Activated CD4-positive, alpha-beta T cell treated with anti-CD3 and anti-CD28 coated beads, Interleukin-2, amount 10 ng/mL, durations not matched to agents 7 days and 5 days (primary cell): ENCODE results near the gene CASP10. TPM values are rescaled to one million over a fixed set of nuclear protein-coding genes. Genes with fewer than 3 reads are reported as not detected.
"Not testable (repeated sequence)": the region's sequence is repeated elsewhere in the genome, so short reads cannot be mapped to it uniquely, and the experiment has no call there.

Experiments
- CTCF ChIA-PET: fragments of 350-600 bp; sonication (Branson Sonifier 250); formaldehyde crosslinking; loops from one replicate; lab custom pipeline; 2021; ENCODE audit warnings: antibody characterized with exemption; lab: Charles Lee
- POLR2A ChIA-PET: fragments of 350-600 bp; sonication (Branson Sonifier 250); formaldehyde crosslinking; loops from one replicate; lab custom pipeline; 2021; ENCODE audit warnings: antibody characterized with exemption; lab: Charles Lee
- DNase-seq: peaks from one replicate; pipeline ENCODE4 v3.0.0-alpha.2; 2020
- H3K27ac Mint-ChIP-seq: one replicate; pipeline ENCODE4 v1.8.0; 2021; ENCODE audit warnings: mild to moderate bottlenecking, moderate library complexity, mixed read lengths
- H3K27me3 Mint-ChIP-seq: one replicate; pipeline ENCODE4 v1.8.0; 2021; ENCODE audit warnings: mixed read lengths
- H3K36me3 Mint-ChIP-seq: one replicate; pipeline ENCODE4 v1.8.0; 2021; ENCODE audit warnings: low read depth, mixed read lengths
- H3K4me1 Mint-ChIP-seq: one replicate; pipeline ENCODE4 v1.8.0; 2021; ENCODE audit warnings: mixed read lengths
- H3K4me3 Mint-ChIP-seq: one replicate; pipeline ENCODE4 v1.8.0; 2021; ENCODE audit warnings: mild to moderate bottlenecking, moderate library complexity, mixed read lengths
- H3K9me3 Mint-ChIP-seq: one replicate; pipeline ENCODE4 v1.8.0; 2021; ENCODE audit warnings: mixed read lengths
- total RNA-seq, 2 experiments: library from RNA; stranded (reverse); gene quantifications; one replicate each; pipeline ENCODE4 v1.2.3, GENCODE V29; 2021

CASP10 gene
- total RNA-seq, 2 experiments from 2014 or later, result 45.0 to 49.6 TPM

DNA sequence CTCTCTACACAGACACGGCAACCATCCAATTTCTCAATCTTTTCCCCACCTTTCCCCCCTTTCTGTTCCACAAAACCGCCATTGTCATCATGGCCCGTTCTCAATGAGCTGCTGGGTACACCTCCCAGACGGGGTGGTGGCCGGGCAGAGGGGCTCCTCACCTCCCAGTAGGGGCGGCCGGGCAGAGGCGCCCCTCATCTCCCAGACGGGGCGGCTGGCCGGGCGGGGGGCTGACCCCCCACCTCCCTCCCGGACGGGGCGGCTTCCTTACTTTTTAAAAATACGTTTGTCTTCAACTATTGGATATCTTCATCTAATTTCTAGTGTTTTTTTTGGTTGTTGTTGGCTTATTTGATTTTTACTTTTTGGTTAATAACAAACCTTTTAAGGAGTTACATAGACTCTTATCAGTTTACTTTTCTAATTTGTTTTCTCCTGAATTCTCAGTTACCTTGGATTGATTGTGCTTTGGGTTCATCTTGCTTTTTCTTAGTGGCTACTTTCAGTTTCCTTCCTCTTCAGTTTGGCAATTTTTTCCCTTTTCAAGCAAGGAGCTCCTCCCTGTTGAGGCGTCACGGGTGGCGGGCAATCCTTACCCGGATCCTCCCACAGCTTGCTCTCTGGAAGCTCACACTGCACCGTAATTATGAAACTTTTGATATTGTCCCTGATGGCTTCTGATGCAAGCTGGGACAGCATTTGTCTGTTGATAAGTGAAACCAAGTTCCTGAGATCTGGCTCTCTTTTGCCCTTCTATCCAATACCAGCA is 56.4 kb downstream of the CASP10 start:
- H3K9me3 Mint-ChIP-seq, POLR2A ChIA-PET, H3K4me3 Mint-ChIP-seq, H3K27me3 Mint-ChIP-seq, DNase-seq: not testable (repeated sequence)
- Mint-ChIP-seq H3K27ac (peak overlapping the region; percentile 82), H3K4me1 (peaks cover 44% of the 10 kb centered on the region), H3K36me3 (peaks cover 71% of the 10 kb centered on the region)
- CTCF ChIA-PET, result interaction anchor here (1.1 kb wide), 1 partner anchor 44 kb away, joined by 3 read pairs; no protein-coding TSS in a partner anchor

DNA sequence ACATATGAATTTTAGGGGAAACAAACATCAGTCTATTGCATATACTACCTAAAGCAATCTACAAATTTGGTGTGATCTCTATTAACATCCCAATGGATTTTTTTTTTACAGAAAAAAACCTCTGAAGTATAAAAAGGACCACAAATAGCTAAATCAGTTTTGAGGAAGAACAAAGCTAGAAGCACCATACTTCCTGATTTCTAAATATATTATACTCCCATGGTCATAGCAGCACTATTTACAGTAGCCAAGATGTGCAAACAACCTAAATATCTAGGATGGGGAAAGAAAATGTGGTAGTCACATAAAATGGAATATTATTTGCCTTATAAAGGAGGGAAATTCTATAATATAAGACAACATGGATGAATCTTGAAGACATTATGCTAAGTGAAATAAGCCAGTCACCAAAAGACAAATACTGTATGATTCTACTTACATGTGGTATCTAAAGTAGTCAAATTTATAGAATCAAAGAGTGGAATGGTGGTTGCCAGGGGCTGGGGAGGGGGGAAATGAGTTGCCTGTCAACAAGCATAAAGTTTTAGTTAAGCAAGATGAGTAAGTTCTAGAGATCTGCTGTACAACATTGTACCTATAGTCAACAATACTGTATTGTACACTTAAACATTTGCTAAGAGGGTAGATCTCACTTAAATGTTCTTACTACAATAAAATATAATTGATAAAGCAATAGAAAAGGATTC is 59.8 kb downstream of the CASP10 start:
- H3K27me3 Mint-ChIP-seq, result no peaks in the 10 kb centered on the region
- no peak overlapping the region for H3K27ac Mint-ChIP-seq
- H3K36me3 Mint-ChIP-seq, result peaks cover 69% of the 10 kb centered on the region
- no peak overlapping the region for H3K4me3 Mint-ChIP-seq
- H3K9me3 Mint-ChIP-seq, result peaks cover 6% of the 10 kb centered on the region
- ChIA-PET CTCF (interaction anchor here (1.0 to 2.4 kb wide), 3 partner anchors 10 to 21 kb away, joined by 3 to 8 read pairs (median 5); partner anchors contain the start of gene CASP8), POLR2A (no interaction called here)
- no peak for DNase-seq
- peaks cover 40% of the 10 kb centered on the region for H3K4me1 Mint-ChIP-seq

DNA sequence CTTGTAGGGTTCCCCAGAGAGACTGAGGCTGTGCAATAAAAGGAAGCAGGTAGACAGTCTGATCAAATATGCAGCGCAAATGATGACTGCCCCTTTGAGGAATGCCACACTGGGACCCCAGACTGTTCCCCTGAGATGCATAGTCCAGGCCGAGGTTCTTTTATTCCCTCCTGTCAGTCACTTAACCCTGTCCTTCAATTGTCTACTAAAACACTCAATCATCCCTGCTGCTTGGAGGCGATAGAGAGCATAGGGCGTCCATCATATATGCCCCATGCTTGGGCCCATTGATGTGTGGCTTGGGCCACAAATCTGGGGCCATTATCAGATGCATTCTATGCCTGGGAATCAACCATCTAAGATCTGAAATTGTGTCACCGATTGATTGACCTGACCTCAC is 61.9 kb downstream of the CASP10 start:
- DNase-seq, result no peak
- peaks cover 72% of the 10 kb centered on the region for H3K36me3 Mint-ChIP-seq
- POLR2A ChIA-PET, result no interaction called here
- H3K4me3 Mint-ChIP-seq, result no peak overlapping the region
- H3K27me3 Mint-ChIP-seq, result no peaks in the 10 kb centered on the region
- peaks cover 8% of the 10 kb centered on the region for H3K9me3 Mint-ChIP-seq
- H3K27ac Mint-ChIP-seq, result peak overlapping the region; percentile 28
- CTCF ChIA-PET, result interaction anchor here (0.7 to 0.8 kb wide), 2 partner anchors 8 to 66 kb away, joined by 3 to 4 read pairs; no protein-coding TSS in a partner anchor
- H3K4me1 Mint-ChIP-seq, result peaks cover 44% of the 10 kb centered on the region

DNA sequence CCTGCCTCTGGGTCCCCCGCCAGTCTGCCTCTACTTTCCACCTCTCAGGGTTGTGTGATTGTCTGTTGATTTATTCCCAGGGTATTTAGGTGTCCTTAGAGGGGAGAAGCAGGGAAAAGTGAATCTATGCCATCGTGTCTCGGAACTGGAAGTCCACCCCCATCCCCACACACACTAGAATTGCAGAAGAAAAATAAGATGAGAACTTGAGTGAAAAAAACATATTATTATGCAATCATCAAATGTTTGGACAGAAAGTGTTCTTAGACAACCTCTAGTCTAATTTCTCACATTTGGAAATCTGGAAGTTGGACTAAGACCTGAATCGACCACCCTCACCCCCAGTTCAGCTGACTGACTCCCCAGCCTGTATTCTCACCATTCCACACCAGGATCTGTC is 63.3 kb downstream of the CASP10 start:
- peaks cover 71% of the 10 kb centered on the region for H3K36me3 Mint-ChIP-seq

DNA sequence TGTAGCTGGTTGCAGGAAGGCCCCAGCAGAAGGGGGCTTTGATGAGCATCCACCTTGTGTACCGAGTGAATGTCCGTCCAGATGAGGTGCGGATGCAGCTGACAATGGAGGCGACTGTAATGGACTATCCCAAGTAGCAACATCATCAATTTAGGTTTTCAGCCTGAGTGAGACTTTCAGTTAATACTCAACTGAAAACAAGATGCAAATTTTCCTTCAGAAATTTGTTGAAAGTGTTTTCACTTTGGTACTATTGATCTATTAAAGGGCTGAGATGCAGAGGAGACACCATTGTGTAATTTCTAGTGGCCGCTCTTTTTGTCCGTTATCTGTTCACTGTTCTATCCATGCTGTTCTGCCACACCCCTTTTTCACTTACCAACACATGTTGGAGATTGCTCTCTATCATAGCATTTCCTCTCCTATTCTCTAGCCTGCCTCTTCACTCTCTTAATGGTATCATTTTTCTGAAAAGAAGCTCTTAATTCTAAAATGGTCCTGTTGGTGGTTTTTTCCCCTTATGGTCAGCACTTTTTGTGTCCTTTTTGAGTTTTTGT is 65.4 kb downstream of the CASP10 start:
- Mint-ChIP-seq H3K4me1 (peaks cover 67% of the 10 kb centered on the region), H3K27me3 (no peaks in the 10 kb centered on the region), H3K4me3 (no peak overlapping the region), H3K36me3 (peaks cover 68% of the 10 kb centered on the region), H3K9me3 (peaks cover 16% of the 10 kb centered on the region), H3K27ac (no peak overlapping the region)
- POLR2A ChIA-PET, result no interaction called here
- no peak for DNase-seq
- CTCF ChIA-PET, result interaction anchor here (1.9 kb wide), 1 partner anchor 16 kb away, joined by 8 read pairs; no protein-coding TSS in a partner anchor

More for the DNA sequence above, 63.3 kb downstream of the CASP10 start:
- ChIA-PET POLR2A (no interaction called here), CTCF (interaction anchor here (0.6 to 1.0 kb wide), 2 partner anchors 14 to 319 kb away, joined by 6 to 7 read pairs; no protein-coding TSS in a partner anchor)
- H3K27me3 Mint-ChIP-seq, result no peaks in the 10 kb centered on the region
- H3K4me3 Mint-ChIP-seq, result no peak overlapping the region
- H3K27ac Mint-ChIP-seq, result no peak overlapping the region
- H3K9me3 Mint-ChIP-seq, result peaks cover 17% of the 10 kb centered on the region
- H3K4me1 Mint-ChIP-seq, result peaks cover 51% of the 10 kb centered on the region
- DNase-seq, result no peak

DNA sequence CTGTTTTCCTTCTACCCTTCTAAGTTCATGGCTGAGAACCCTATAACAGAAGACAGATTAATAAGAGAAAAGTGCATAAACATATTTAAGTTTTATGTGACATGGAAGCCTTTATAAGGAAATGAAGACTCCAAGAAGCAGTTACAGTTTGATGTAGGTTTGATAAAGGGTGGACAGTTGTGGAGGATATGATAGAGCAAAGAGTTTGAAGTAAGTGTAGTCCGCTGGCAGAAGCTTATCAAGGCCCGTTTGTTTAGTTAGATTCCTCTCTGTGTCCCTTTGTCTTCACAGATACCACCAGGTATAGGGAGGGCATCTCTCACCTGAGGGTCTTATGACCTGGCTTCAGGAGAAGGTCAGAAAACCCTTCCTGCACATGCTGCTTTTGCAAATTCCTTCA is 66.9 kb downstream of the CASP10 start:
- POLR2A ChIA-PET, result no interaction called here
- no peak overlapping the region for H3K4me3 Mint-ChIP-seq
- peak overlapping the region; percentile 55 for H3K27ac Mint-ChIP-seq
- peaks cover 16% of the 10 kb centered on the region for H3K9me3 Mint-ChIP-seq
- peaks cover 73% of the 10 kb centered on the region for H3K4me1 Mint-ChIP-seq
- no peaks in the 10 kb centered on the region for H3K27me3 Mint-ChIP-seq
- DNase-seq, result no peak
- CTCF ChIA-PET, result interaction anchor here (0.6 kb wide), 1 partner anchor 131 kb away, joined by 4 read pairs; no protein-coding TSS in a partner anchor
- H3K36me3 Mint-ChIP-seq, result peaks cover 65% of the 10 kb centered on the region

DNA sequence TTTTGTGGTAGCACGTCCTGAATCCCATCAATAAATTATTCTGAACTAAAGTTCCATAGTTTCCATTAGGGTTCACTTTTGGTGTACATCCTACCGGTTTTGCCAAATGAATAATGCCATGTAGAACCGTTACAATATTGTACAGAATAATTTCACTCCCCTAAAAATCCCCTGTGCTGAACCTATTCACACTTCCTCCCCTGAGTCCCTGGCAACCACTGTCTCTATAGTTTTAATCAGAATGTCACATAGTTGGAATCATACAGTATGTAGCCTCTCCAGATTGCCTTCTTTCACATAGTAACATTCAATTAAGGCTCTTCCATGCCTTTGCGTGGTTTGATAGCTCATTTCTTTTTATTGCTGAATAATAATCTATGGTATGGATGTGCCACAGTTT is 67.8 kb downstream of the CASP10 start:
- Mint-ChIP-seq H3K27ac (peak overlapping the region; percentile 95), H3K27me3 (no peaks in the 10 kb centered on the region), H3K4me3 (no peak overlapping the region), H3K9me3 (peaks cover 16% of the 10 kb centered on the region), H3K36me3 (peaks cover 63% of the 10 kb centered on the region), H3K4me1 (peaks cover 76% of the 10 kb centered on the region)
- CTCF ChIA-PET, result interaction anchor here (1.0 to 1.1 kb wide), 2 partner anchors 9 to 14 kb away, joined by 3 read pairs; partner anchors contain the start of gene CASP8
- POLR2A ChIA-PET, result no interaction called here
- no peak for DNase-seq

DNA sequence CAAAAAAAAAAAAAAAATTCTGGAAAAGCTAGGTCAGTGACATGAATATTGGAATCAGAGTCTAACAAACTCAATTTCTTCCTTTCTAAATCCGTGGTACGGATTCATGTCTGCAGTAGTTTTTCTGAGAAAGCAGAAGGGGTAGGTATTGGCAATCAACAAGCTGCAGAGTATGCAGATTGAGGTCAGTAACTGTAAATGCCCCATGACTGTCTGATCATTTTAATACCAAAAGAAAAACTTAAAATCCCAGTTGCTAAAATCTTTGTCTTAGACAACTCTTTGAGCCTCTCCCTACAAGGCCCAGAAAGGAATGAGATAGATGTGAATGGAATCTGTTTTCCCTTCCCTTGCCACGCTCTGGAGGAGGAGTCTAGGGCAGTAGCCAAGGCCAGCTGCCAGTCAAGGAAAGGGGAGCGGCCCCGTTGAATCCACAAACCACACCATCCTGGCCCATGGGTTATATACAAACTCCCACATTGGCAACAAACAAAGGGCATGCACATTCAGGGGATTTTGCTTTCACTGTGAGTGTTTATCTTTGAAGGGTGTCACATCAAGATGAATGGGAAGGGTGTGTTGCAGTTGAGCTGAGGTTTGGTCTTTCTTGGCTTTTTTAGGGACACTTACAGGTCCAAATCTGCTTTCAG is 71.3 kb downstream of the CASP10 start:
- peak overlapping the region; percentile 95 for H3K27ac Mint-ChIP-seq
- peak; percentile 40 for DNase-seq

DNA sequence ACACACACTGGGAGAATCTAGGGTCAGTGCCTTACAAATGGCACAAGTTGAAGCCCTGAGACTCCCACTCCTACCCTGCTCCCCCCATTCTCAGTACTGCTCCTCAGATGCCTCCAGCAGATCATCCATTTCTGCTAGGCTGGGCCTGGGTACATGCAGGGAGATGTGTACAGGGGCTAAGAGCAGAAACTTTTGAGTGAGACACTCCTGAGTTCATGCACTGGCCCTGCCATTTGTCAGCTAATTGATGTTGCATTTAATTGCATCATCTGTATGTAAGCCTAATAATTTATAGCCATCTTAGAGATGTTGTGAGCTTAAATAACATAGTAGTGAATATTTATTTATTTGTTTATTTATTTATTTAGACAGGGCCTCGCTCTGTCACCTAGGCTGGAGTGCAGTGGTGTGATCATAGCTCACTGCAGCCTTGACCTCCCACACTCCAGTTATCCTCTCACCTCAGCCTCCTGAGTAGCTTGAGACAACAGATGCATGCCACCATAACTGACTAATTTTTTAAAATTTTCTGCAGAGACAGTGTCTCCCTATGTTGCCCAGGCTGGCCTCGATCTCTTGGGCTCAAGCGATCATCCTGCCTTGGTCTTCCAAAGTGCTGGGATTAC is 72.6 kb downstream of the CASP10 start:
- Mint-ChIP-seq H3K4me1 (peaks cover 84% of the 10 kb centered on the region), H3K27me3 (no peaks in the 10 kb centered on the region), H3K27ac (peak overlapping the region; percentile 96), H3K4me3 (no peak overlapping the region), H3K9me3 (peaks cover 9% of the 10 kb centered on the region), H3K36me3 (peaks cover 40% of the 10 kb centered on the region)
- ChIA-PET POLR2A (no interaction called here), CTCF (interaction anchor here (0.6 to 4.8 kb wide), 3 partner anchors 18 to 328 kb away, joined by 3 to 33 read pairs (median 7); no protein-coding TSS in a partner anchor)
- no peak for DNase-seq

More for the DNA sequence above, 71.3 kb downstream of the CASP10 start:
- ChIA-PET POLR2A (no interaction called here), CTCF (interaction anchor here (0.6 to 4.8 kb wide), 8 partner anchors 13 to 1004 kb away, joined by 3 to 33 read pairs (median 4); no protein-coding TSS in a partner anchor)
- H3K36me3 Mint-ChIP-seq, result peaks cover 49% of the 10 kb centered on the region
- H3K4me3 Mint-ChIP-seq, result no peak overlapping the region
- peaks cover 85% of the 10 kb centered on the region for H3K4me1 Mint-ChIP-seq
- H3K27me3 Mint-ChIP-seq, result no peaks in the 10 kb centered on the region
- H3K9me3 Mint-ChIP-seq, result peaks cover 16% of the 10 kb centered on the region

DNA sequence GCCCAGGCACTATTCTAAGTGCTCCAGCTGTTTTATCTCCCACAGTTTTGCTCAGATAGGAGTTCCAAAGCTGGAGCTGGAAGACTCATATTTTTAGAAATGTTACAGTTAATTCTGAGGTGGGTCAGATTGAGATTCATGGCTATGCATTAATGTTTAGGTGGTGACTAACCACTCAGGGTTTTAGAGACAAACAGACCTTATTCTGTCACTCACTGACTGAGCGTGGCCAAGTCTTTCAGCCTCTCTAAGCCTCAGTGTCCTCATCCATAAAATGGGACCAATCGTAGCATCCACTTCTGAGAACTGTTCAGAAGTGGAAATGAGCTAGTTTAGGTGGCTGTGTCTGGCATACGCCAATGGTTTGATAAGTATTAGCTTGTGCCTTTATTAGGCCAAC is 73.1 kb downstream of the CASP10 start:
- Mint-ChIP-seq H3K36me3 (peaks cover 38% of the 10 kb centered on the region), H3K9me3 (peaks cover 5% of the 10 kb centered on the region), H3K4me1 (peaks cover 79% of the 10 kb centered on the region), H3K27me3 (no peaks in the 10 kb centered on the region), H3K27ac (peak overlapping the region; percentile 96), H3K4me3 (peak overlapping the region; percentile 80)
- ChIA-PET POLR2A (no interaction called here), CTCF (interaction anchor here (0.6 to 4.8 kb wide), 3 partner anchors 19 to 328 kb away, joined by 3 to 33 read pairs (median 7); no protein-coding TSS in a partner anchor)
- DNase-seq, result no peak

DNA sequence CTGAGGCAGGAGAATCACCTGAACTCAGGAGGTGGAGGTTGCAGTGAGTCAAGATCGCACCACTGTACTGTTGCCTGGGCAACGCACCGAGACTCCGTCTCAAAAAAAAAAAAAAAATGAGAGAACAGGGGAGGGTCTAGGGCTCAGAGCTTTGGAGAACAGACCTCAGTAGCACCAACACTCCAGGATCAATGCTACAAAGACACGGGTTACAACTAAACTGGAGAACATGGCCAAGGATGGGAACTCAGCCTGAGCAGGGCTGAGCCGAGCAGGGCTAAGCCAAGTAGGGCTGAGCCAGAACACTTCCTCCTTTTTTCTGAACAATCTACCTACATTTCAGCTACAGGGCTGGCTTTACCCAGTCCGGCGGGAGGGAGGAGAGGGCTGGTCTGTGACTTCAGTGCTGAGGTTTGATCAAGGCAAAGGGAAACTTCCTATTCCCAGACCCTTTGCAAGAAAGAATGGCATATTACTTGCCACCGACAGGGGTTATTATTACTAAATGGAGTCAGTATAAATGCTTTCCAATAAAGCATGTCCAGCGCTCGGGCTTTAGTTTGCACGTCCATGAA is 74.5 kb downstream of the CASP10 start:
- Mint-ChIP-seq H3K27me3 (no peaks in the 10 kb centered on the region), H3K4me3 (peak overlapping the region; percentile 80), H3K9me3 (no peaks in the 10 kb centered on the region), H3K27ac (peak overlapping the region; percentile 96), H3K36me3 (peaks cover 39% of the 10 kb centered on the region), H3K4me1 (peaks cover 71% of the 10 kb centered on the region)
- DNase-seq, result peak; percentile 63
- ChIA-PET POLR2A (interaction anchor here (0.6 kb wide), 1 partner anchor 24 kb away, joined by 3 read pairs; no protein-coding TSS in a partner anchor), CTCF (interaction anchor here (1.0 to 1.2 kb wide), 2 partner anchors 22 to 25 kb away, joined by 3 to 5 read pairs; no protein-coding TSS in a partner anchor)
